MCF 10A (cell line): ENCODE data around the gene RTL3. TPM values are rescaled to one million over a fixed set of nuclear protein-coding genes. Genes with fewer than 3 reads are reported as not detected.

ENCODE experiments used
- BruUV-seq: library from RNA; stranded (reverse); fragments of 400-500 nt; replicated peaks from 2 replicates; lab custom pipeline; 2021; lab: Mats Ljungman, UMichigan
- CTCF ChIA-PET: fragments of 300-600 bp; sonication (Branson Sonifier 250); formaldehyde crosslinking; extraction: SDS; loops from one replicate; lab custom pipeline; 2021; ENCODE audit warnings: antibody characterized with exemption, inconsistent platforms; lab: Yijun Ruan, JAX
- POLR2A ChIA-PET: fragments of 300-600, 350-650 bp; sonication (Branson Sonifier 250); formaldehyde crosslinking; extraction: SDS; loops from one replicate; lab custom pipeline; 2020; ENCODE audit warnings: antibody characterized with exemption, inconsistent platforms; lab: Yijun Ruan, JAX
- DNase-seq: peaks from one replicate; pipeline ENCODE4 v3.0.0-alpha.2; 2018; ENCODE audit not compliant: unreplicated experiment
- H3K27ac Mint-ChIP-seq: one replicate; pipeline ENCODE4 v1.8.0; 2022; ENCODE audit warnings: mild to moderate bottlenecking, low read depth, mixed read lengths; ENCODE audit not compliant: unreplicated experiment
- H3K27me3 Mint-ChIP-seq: one replicate; pipeline ENCODE4 v1.8.0; 2022; ENCODE audit warnings: mixed read lengths; ENCODE audit not compliant: insufficient read depth, unreplicated experiment
- H3K36me3 Mint-ChIP-seq: one replicate; pipeline ENCODE4 v1.8.0; 2022; ENCODE audit warnings: mild to moderate bottlenecking, moderate library complexity, mixed read lengths; ENCODE audit not compliant: insufficient read depth, unreplicated experiment
- H3K4me1 Mint-ChIP-seq: one replicate; pipeline ENCODE4 v1.8.0; 2022; ENCODE audit warnings: mixed read lengths; ENCODE audit not compliant: insufficient read depth, unreplicated experiment
- H3K4me3 Mint-ChIP-seq: one replicate; pipeline ENCODE4 v1.8.0; 2022; ENCODE audit warnings: mild to moderate bottlenecking, moderate library complexity, mixed read lengths; ENCODE audit not compliant: unreplicated experiment
- H3K9me3 Mint-ChIP-seq: one replicate; pipeline ENCODE4 v1.8.0; 2022; ENCODE audit warnings: mixed read lengths; ENCODE audit not compliant: unreplicated experiment
- CTCF ChIP-seq: fragments of 200-600 bp; IDR thresholded peaks from one replicate; pipeline ENCODE4 v1.8.0; 2022; ENCODE audit warnings: antibody characterized with exemption, mild to moderate bottlenecking; ENCODE audit not compliant: unreplicated experiment
- intact Hi-C: fragments of 100-400 bp; cut with micrococcal nuclease; formaldehyde crosslinking; loops from 2 replicates; pipeline ENCODE4 v1.14.1; 2022
- total RNA-seq: library from RNA; stranded (reverse); gene quantifications from 2 replicates; pipeline ENCODE4 v1.2.3, GENCODE V29; 2022

The RTL3 gene
- total RNA-seq, 1 experiment from 2014 or later = not detected

- intact Hi-C loops = loop anchor here (5.0 kb wide), 2 partner anchors 149 to 376 kb away; no protein-coding TSS in a partner anchor
- H3K4me3 Mint-ChIP-seq = no peak overlapping the region
- CTCF ChIA-PET = interaction anchor here (0.9 kb wide), 1 partner anchor 48 kb away, joined by 4 read pairs; no protein-coding TSS in a partner anchor
Observed at GRCh38 chrX:78706071-78706470, 46.9 kb upstream of the RTL3 start.

GRCh38 chrX:78693536-78693935 is 34.4 kb upstream of the RTL3 start:
- Mint-ChIP-seq H3K9me3 (peaks cover 12% of the 10 kb centered on the region), H3K27ac (no peak overlapping the region), H3K36me3 (no peaks in the 10 kb centered on the region), H3K4me3 (no peak overlapping the region), H3K4me1 (no peaks in the 10 kb centered on the region), H3K27me3 (no peaks in the 10 kb centered on the region)
- POLR2A ChIA-PET = no interaction called here
- intact Hi-C loops = no loop called here
- DNase-seq = no peak
- BruUV-seq = no TSS peak
- CTCF ChIA-PET = no interaction called here
- no peak for TF ChIP-seq CTCF

More at GRCh38 chrX:78706071-78706470, 46.9 kb upstream of the RTL3 start:
- Mint-ChIP-seq H3K27ac (no peak overlapping the region), H3K9me3 (peaks cover 5% of the 10 kb centered on the region), H3K27me3 (no peaks in the 10 kb centered on the region), H3K4me1 (no peaks in the 10 kb centered on the region), H3K36me3 (no peaks in the 10 kb centered on the region)
- no peak for DNase-seq
- BruUV-seq = no TSS peak
- TF ChIP-seq CTCF = no peak
- POLR2A ChIA-PET = no interaction called here

GRCh38 chrX:78693012-78693411 is 33.9 kb upstream of the RTL3 start:
- Mint-ChIP-seq H3K4me1 (no peaks in the 10 kb centered on the region), H3K27ac (no peak overlapping the region), H3K9me3 (peaks cover 8% of the 10 kb centered on the region), H3K27me3 (no peaks in the 10 kb centered on the region), H3K36me3 (no peaks in the 10 kb centered on the region), H3K4me3 (no peak overlapping the region)
- CTCF ChIA-PET = interaction anchor here (0.9 kb wide), 1 partner anchor 14 kb away, joined by 3 read pairs; no protein-coding TSS in a partner anchor
- intact Hi-C loops = no loop called here
- no TSS peak for BruUV-seq
- POLR2A ChIA-PET = no interaction called here
- no peak for TF ChIP-seq CTCF
- DNase-seq = no peak

- no peak overlapping the region for H3K27ac Mint-ChIP-seq
- no peaks in the 10 kb centered on the region for H3K4me1 Mint-ChIP-seq
- no peak for DNase-seq
- no TSS peak for BruUV-seq
- CTCF ChIA-PET = no interaction called here
- intact Hi-C loops = no loop called here
- H3K9me3 Mint-ChIP-seq = peaks cover 8% of the 10 kb centered on the region
- no peaks in the 10 kb centered on the region for H3K27me3 Mint-ChIP-seq
- TF ChIP-seq CTCF = no peak
- POLR2A ChIA-PET = no interaction called here
- H3K4me3 Mint-ChIP-seq = no peak overlapping the region
- H3K36me3 Mint-ChIP-seq = no peaks in the 10 kb centered on the region
Observed at GRCh38 chrX:78687586-78687985, 28.5 kb upstream of the RTL3 start.
